SK-N-SH (cell line): ENCODE results near the gene QSOX2. TPM values are rescaled to one million over a fixed set of nuclear protein-coding genes. Genes with fewer than 3 reads are reported as not detected.

Source experiments
- CTCF ChIA-PET: fragments of 300-600, 350-600 bp; formaldehyde crosslinking; extraction: SDS; loops from one replicate; lab custom pipeline; 2021; lab: Yijun Ruan, JAX
- POLR2A ChIA-PET: fragments of 350-600 bp; sonication (Branson Sonifier 250); formaldehyde crosslinking; extraction: SDS; loops from one replicate; lab custom pipeline; 2020; ENCODE audit warnings: antibody characterized with exemption, inconsistent platforms; lab: Yijun Ruan, JAX
- DNase-seq: peaks from one replicate; pipeline ENCODE4 v3.0.0; 2012
- H2AFZ ChIP-seq: fragments of 200-600 bp; sonication (generic); 2 replicates; pipeline ENCODE4 v1.8.1; 2016; ENCODE audit warnings: antibody characterized with exemption, mild to moderate bottlenecking, low read depth
- H3F3A ChIP-seq: fragments of 200-600 bp; sonication (generic); replicated peaks from 2 replicates; pipeline ENCODE3; 2016; ENCODE audit warnings: antibody characterized with exemption, mild to moderate bottlenecking; ENCODE audit not compliant: insufficient read depth
- H3K27ac ChIP-seq, 2 experiments: fragments of 200-500 bp in 1 of 2; fragments of 200-600 bp in 1 of 2; sonication (Bioruptor generic) in 1 of 2; sonication (generic), shearing (Covaris generic) in 1 of 2; 2 replicates each; pipeline versions ENCODE4 v1.5.1 to v1.6.1; 2014 to 2016; ENCODE audit warnings: low read depth in 2 of 2, inconsistent platforms in 1 of 2, low read length in 1 of 2, mild to moderate bottlenecking in 1 of 2, mixed read lengths in 1 of 2
- H3K27me3 ChIP-seq: fragments of 200-600 bp; sonication (generic), shearing (Covaris generic); 2 replicates; pipeline ENCODE4 v1.6.1; 2016; ENCODE audit warnings: mixed run types; ENCODE audit not compliant: insufficient read depth
- H3K36me3 ChIP-seq, 2 experiments: fragments of 200-500 bp in 1 of 2; fragments of 200-600 bp in 1 of 2; sonication (Bioruptor generic) in 1 of 2; sonication (generic) in 1 of 2; replicated peaks in 1 of 2; 2 replicates each; pipeline versions ENCODE3 to v1.5.1; 2014 to 2016; ENCODE audit warnings: low read length in 1 of 2, mild to moderate bottlenecking in 1 of 2; ENCODE audit not compliant: insufficient read depth in 2 of 2, control insufficient read depth in 1 of 2
- H3K4me1 ChIP-seq, 2 experiments: fragments of 200-500 bp in 1 of 2; fragments of 200-600 bp in 1 of 2; sonication (Bioruptor generic) in 1 of 2; sonication (generic), shearing (Covaris generic) in 1 of 2; 2 replicates each; pipeline versions ENCODE4 v1.5.1 to v1.6.1; 2014 to 2016; ENCODE audit warnings: low read depth in 1 of 2, low read length in 1 of 2, mixed run types in 1 of 2; ENCODE audit not compliant: insufficient read depth in 2 of 2, control insufficient read depth in 1 of 2
- H3K4me2 ChIP-seq: fragments of 200-600 bp; sonication (generic), shearing (Covaris generic); 2 replicates; pipeline ENCODE4 v1.6.1; 2017; ENCODE audit warnings: mixed run types
- H3K4me3 ChIP-seq, 2 experiments: fragments of 200-500 bp in 1 of 2; fragments of 200-600 bp in 1 of 2; sonication (Bioruptor generic) in 1 of 2; sonication (generic), shearing (Covaris generic) in 1 of 2; 2 replicates each; pipeline versions ENCODE4 v1.5.1 to v1.8.1; 2014 to 2016; ENCODE audit warnings: low read depth in 2 of 2, inconsistent platforms in 1 of 2, low read length in 1 of 2, mild to moderate bottlenecking in 1 of 2, mixed read lengths in 1 of 2, moderate library complexity in 1 of 2
- H3K79me2 ChIP-seq: fragments of 200-600 bp; sonication (generic); 2 replicates; pipeline ENCODE4 v1.8.1; 2017; ENCODE audit warnings: mild to moderate bottlenecking; ENCODE audit not compliant: insufficient read depth
- H3K9ac ChIP-seq: fragments of 200-600 bp; sonication (generic); 2 replicates; pipeline ENCODE4 v1.6.1; 2017; ENCODE audit warnings: mixed run types
- H3K9me2 ChIP-seq: fragments of 200-600 bp; sonication (generic); 2 replicates; pipeline ENCODE4 v1.6.1; 2017; ENCODE audit warnings: mixed run types
- H3K9me3 ChIP-seq: fragments of 200-600 bp; sonication (generic); 2 replicates; pipeline ENCODE4 v1.6.1; 2017; ENCODE audit warnings: mixed run types, mild to moderate bottlenecking, moderate library complexity
- H4K20me1 ChIP-seq: fragments of 200-600 bp; sonication (generic); 2 replicates; pipeline ENCODE4 v1.6.1; 2017; ENCODE audit warnings: mild to moderate bottlenecking, mixed run types; ENCODE audit not compliant: insufficient read depth
- CHD2 ChIP-seq: fragments of 150-350 bp; IDR thresholded peaks from 2 replicates; pipeline ENCODE4 v1.6.1; 2018; ENCODE audit warnings: low read length; ENCODE audit not compliant: partially characterized antibody
- ELF1 ChIP-seq: IDR thresholded peaks from 2 replicates; pipeline ENCODE4 v1.4.0; 2012
- FOSL2 ChIP-seq: IDR thresholded peaks from 2 replicates; pipeline ENCODE4 v1.4.0; 2012; ENCODE audit warnings: low read depth, mild to moderate bottlenecking, moderate library complexity, borderline replicate concordance
- JUND ChIP-seq: IDR thresholded peaks from 2 replicates; pipeline ENCODE4 v1.4.0; 2012
- MEF2A ChIP-seq: IDR thresholded peaks from 2 replicates; pipeline ENCODE4 v1.4.0; 2012; ENCODE audit warnings: low read depth, borderline replicate concordance
- RFX5 ChIP-seq: IDR thresholded peaks from 2 replicates; pipeline ENCODE4 v1.6.1; 2012; ENCODE audit warnings: mild to moderate bottlenecking, improper control_type of control experiment, low read length
- SIN3A ChIP-seq: IDR thresholded peaks from 2 replicates; pipeline ENCODE4 v1.6.1; 2012; ENCODE audit warnings: low read depth, mild to moderate bottlenecking, low read length, moderate library complexity, borderline replicate concordance
- YY1 ChIP-seq: IDR thresholded peaks from 2 replicates; pipeline ENCODE4 v1.4.0; 2012; ENCODE audit warnings: low read depth, mild to moderate bottlenecking
- WGBS: methylation state at CpG from one replicate; pipeline ENCODE4 v1.1.6; 2017; ENCODE audit warnings: low lambda C conversion rate; 5-methylcytosine and 5-hydroxymethylcytosine counted together
- polyA plus RNA-seq, 3 experiments: library from polyadenylated mRNA; depleted of rRNA; stranded (reverse); fragments of >200 nt; gene quantifications; 2 replicates each; pipeline ENCODE4 v1.2.3, GENCODE V29; 2012
- TF ChIP-seq, protein P1 (sequence below): IDR thresholded peaks from 2 replicates; pipeline ENCODE4; 2012
- TF ChIP-seq, protein P2 (sequence below): IDR thresholded peaks from 2 replicates; pipeline ENCODE4 v1.6.1; 2012; ENCODE audit warnings: mild to moderate bottlenecking, low read depth, low read length, moderate library complexity
- TF ChIP-seq, protein P3 (sequence below): IDR thresholded peaks from 2 replicates; pipeline ENCODE4 v1.4.0; 2012; ENCODE audit warnings: low read depth
- TF ChIP-seq, protein P4 (sequence below): fragments of 150-350 bp; IDR thresholded peaks from 2 replicates; pipeline ENCODE4 v1.6.1; 2017; ENCODE audit warnings: antibody characterized with exemption, low read length, low read depth, borderline replicate concordance

Gene QSOX2
- polyA plus RNA-seq, 1 of the 3 experiments (the other 2 are of a cell fraction) = 26.6 TPM

DNA sequence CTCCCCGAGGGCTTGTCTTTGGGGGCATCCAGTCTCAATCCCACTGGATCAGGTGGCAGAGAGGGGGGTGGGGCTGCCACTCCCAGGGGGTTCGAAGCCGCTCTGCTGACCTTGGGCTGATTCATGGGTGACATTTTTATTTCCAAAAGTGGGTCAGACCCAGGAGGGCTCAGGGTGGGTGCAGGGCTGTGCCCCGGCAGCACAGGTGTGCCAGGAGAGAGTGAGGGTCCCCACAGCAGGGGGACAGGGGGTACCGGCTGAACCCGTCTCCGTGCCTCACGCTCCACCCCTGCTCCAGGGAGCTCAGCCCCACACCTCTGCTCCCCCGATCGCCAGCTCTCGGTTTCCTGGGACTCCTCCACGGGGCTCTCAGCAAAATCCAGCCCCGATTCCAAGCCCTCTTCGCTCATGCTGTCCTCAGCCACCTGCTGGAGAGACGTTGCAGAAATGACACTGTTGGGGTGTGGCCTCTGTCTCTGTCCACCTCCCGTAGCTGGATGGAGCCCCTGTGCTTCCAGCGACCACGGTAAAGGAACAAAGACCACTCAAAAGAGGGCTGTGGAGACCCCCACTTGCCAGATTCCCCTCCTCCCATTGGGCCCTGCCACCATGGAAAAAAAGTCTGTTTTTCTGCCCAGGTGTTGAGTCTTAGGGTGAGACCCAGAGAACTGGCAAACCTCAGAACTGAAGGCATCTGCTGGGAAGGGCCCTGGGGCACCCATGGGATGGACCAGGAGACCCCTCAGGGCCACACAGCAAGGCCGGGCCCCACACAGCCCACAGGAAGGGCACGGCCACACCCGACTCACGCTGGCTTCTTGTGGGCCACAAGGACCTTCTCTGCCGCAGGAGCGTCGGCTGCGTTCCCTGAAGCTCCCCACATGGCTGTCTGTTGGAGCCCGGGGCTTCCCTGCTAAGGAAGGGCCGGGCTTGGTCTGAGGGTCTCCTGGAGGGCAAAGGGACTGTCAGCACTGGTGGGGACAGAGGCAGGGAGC, 10.6 kb upstream of the QSOX2 start:
- no peak for DNase-seq
- Histone ChIP-seq H3K9me3 (no peaks in the 10 kb centered on the region), H3K79me2 (no peaks in the 10 kb centered on the region), H3K9ac (no peak overlapping the region), H3K4me2 (no peak overlapping the region), H4K20me1 (no peaks in the 10 kb centered on the region), H3K4me1 (no peaks in the 10 kb centered on the region; a peak in 1 of 4 replicates), H3K27me3 (no peaks in the 10 kb centered on the region), H3K4me3 (no peak overlapping the region), H3F3A (no peaks in the 10 kb centered on the region), H3K9me2 (no peaks in the 10 kb centered on the region), H3K27ac (no peak overlapping the region), H3K36me3 (no peaks in the 10 kb centered on the region), H2AFZ (no peak overlapping the region)
- 55% methylated on average over 17 of the region's 28 CpGs for WGBS
- ChIA-PET POLR2A (no interaction called here), CTCF (no interaction called here)
- TF ChIP-seq JUND (no peak), MEF2A (no peak)
- TF ChIP-seq, protein P1, sequence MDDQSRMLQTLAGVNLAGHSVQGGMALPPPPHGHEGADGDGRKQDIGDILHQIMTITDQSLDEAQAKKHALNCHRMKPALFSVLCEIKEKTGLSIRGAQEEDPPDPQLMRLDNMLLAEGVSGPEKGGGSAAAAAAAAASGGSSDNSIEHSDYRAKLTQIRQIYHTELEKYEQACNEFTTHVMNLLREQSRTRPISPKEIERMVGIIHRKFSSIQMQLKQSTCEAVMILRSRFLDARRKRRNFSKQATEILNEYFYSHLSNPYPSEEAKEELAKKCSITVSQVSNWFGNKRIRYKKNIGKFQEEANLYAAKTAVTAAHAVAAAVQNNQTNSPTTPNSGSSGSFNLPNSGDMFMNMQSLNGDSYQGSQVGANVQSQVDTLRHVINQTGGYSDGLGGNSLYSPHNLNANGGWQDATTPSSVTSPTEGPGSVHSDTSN = no peak

DNA sequence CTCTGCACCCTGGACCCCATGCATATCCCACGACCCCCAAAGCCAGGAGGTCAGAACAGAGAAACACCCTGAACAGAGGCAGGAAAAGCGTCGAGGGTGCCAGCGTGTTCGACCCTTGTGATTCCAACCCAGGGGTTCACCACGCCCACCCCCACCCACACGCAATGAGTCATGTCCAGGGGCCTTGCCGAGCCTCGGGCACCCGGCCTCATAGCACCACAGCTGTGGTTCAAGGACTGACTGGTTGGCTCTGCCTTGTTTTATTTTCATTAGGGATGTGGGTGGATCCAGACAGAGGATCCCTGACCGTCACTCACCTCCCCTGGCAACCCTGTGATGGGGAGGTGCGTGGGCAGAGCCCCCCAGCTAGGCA, 9.5 kb upstream of the QSOX2 start:
- Histone ChIP-seq H3K9me3 (no peaks in the 10 kb centered on the region), H3K79me2 (no peaks in the 10 kb centered on the region), H2AFZ (no peak overlapping the region), H3F3A (no peaks in the 10 kb centered on the region), H4K20me1 (no peaks in the 10 kb centered on the region), H3K9me2 (no peaks in the 10 kb centered on the region), H3K9ac (no peak overlapping the region), H3K4me3 (no peak overlapping the region), H3K27me3 (no peaks in the 10 kb centered on the region), H3K4me2 (no peak overlapping the region), H3K27ac (no peak overlapping the region), H3K36me3 (no peaks in the 10 kb centered on the region), H3K4me1 (no peaks in the 10 kb centered on the region; a peak in 1 of 4 replicates)
- DNase-seq = no peak
- CTCF ChIA-PET = no interaction called here
- TF ChIP-seq, protein P2, sequence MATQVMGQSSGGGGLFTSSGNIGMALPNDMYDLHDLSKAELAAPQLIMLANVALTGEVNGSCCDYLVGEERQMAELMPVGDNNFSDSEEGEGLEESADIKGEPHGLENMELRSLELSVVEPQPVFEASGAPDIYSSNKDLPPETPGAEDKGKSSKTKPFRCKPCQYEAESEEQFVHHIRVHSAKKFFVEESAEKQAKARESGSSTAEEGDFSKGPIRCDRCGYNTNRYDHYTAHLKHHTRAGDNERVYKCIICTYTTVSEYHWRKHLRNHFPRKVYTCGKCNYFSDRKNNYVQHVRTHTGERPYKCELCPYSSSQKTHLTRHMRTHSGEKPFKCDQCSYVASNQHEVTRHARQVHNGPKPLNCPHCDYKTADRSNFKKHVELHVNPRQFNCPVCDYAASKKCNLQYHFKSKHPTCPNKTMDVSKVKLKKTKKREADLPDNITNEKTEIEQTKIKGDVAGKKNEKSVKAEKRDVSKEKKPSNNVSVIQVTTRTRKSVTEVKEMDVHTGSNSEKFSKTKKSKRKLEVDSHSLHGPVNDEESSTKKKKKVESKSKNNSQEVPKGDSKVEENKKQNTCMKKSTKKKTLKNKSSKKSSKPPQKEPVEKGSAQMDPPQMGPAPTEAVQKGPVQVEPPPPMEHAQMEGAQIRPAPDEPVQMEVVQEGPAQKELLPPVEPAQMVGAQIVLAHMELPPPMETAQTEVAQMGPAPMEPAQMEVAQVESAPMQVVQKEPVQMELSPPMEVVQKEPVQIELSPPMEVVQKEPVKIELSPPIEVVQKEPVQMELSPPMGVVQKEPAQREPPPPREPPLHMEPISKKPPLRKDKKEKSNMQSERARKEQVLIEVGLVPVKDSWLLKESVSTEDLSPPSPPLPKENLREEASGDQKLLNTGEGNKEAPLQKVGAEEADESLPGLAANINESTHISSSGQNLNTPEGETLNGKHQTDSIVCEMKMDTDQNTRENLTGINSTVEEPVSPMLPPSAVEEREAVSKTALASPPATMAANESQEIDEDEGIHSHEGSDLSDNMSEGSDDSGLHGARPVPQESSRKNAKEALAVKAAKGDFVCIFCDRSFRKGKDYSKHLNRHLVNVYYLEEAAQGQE = no peak
- TF ChIP-seq CHD2 (no peak), FOSL2 (no peak), JUND (no peak), YY1 (no peak), SIN3A (no peak), ELF1 (no peak), RFX5 (no peak)
- TF ChIP-seq, protein P3, sequence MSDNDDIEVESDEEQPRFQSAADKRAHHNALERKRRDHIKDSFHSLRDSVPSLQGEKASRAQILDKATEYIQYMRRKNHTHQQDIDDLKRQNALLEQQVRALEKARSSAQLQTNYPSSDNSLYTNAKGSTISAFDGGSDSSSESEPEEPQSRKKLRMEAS = no peak
- TF ChIP-seq, protein P4, sequence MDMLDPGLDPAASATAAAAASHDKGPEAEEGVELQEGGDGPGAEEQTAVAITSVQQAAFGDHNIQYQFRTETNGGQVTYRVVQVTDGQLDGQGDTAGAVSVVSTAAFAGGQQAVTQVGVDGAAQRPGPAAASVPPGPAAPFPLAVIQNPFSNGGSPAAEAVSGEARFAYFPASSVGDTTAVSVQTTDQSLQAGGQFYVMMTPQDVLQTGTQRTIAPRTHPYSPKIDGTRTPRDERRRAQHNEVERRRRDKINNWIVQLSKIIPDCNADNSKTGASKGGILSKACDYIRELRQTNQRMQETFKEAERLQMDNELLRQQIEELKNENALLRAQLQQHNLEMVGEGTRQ = no peak
- POLR2A ChIA-PET = no interaction called here
- 40% methylated on average over 5 of the region's 12 CpGs for WGBS
